IPS-20b (cell line): ENCODE measurements around the gene CCL26.

Source experiments
- H3K27ac ChIP-seq: one replicate; pipeline ENCODE4 v1.5.1; 2013; ENCODE audit warnings: low read length
- H3K27me3 ChIP-seq: 2 replicates; pipeline ENCODE4 v1.6.1; 2013; ENCODE audit warnings: mild to moderate bottlenecking, low read length, inconsistent platforms; ENCODE audit not compliant: insufficient read depth
- H3K36me3 ChIP-seq: 2 replicates; pipeline ENCODE4 v1.6.1; 2013; ENCODE audit warnings: low read depth, mild to moderate bottlenecking, inconsistent platforms, low read length, moderate library complexity; ENCODE audit not compliant: insufficient read depth
- H3K4me1 ChIP-seq: 2 replicates; pipeline ENCODE4 v1.6.1; 2013; ENCODE audit warnings: mild to moderate bottlenecking, control low read depth, inconsistent platforms, low read length, moderate library complexity; ENCODE audit not compliant: insufficient read depth
- H3K4me3 ChIP-seq: 2 replicates; pipeline ENCODE4 v1.5.1; 2013; ENCODE audit warnings: mild to moderate bottlenecking, low read length, inconsistent platforms
- H3K9ac ChIP-seq: 2 replicates; pipeline ENCODE4 v1.6.1; 2013; ENCODE audit warnings: low read depth, mild to moderate bottlenecking, inconsistent platforms, low read length, moderate library complexity
- H3K9me3 ChIP-seq: 2 replicates; pipeline ENCODE4 v1.6.1; 2013; ENCODE audit warnings: mild to moderate bottlenecking, low read depth, low read length, inconsistent platforms; ENCODE audit not compliant: insufficient read depth

Gene CCL26

DNA sequence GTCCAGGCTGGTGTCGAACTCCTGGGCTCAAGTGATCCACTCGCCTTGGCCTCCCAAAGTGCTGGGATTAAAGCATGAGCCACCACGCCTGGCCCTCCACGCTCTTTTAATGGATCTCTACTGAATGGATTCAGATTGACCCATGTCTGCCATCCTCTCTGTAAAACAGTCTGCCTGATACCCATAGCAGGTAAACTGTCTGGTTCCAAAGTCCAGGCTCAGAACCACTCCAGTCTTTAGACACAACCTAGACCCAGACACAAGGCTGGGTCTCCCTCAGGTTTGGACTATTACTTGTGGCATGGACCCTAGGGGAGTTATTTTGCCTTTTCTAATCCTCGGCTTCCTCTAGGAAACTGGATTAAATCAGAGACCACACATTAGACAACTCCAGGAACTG, 52.4 kb downstream of the CCL26 start:
- Histone ChIP-seq H3K4me1 (no peaks in the 10 kb centered on the region), H3K9me3 (no peaks in the 10 kb centered on the region), H3K9ac (no peak overlapping the region), H3K4me3 (no peak overlapping the region), H3K27me3 (no peaks in the 10 kb centered on the region), H3K27ac (no peak overlapping the region), H3K36me3 (no peaks in the 10 kb centered on the region)
